H1 (cell line): ENCODE results near the gene LIMS1. TPM values are rescaled to one million over a fixed set of nuclear protein-coding genes. Genes with fewer than 3 reads are reported as not detected.
"Not testable (repeated sequence)": the region's sequence is repeated elsewhere in the genome, so short reads cannot be mapped to it uniquely, and the experiment has no call there.

ENCODE experiments used
- CTCF ChIA-PET: fragments of 300-600 bp; sonication (Branson Sonifier 250); formaldehyde crosslinking; loops from one replicate; lab custom pipeline; 2021; ENCODE audit not compliant: partially characterized antibody; lab: Charles Lee
- POLR2A ChIA-PET: fragments of 300-600 bp; sonication (Branson Sonifier 250); formaldehyde crosslinking; loops from one replicate; lab custom pipeline; 2021; ENCODE audit warnings: inconsistent platforms; ENCODE audit not compliant: partially characterized antibody; lab: Charles Lee
- DNase-seq, 2 experiments: peaks; one replicate each; pipeline versions ENCODE4 v3.0.0 to v3.0.0-alpha.2; 2010 to 2022; ENCODE audit warnings: low spot score in 2 of 2, low read depth in 1 of 2, mixed read lengths in 1 of 2
- FAIRE-seq: peaks from 2 replicates; lab custom pipeline; 2011; peaks lifted over from hg19 to GRCh38; lab: Jason Lieb, UNC
- H2AFZ ChIP-seq: 2 replicates; pipeline ENCODE4 v1.8.1; 2012; ENCODE audit warnings: low read length, inconsistent platforms
- H2AK5ac ChIP-seq: 2 replicates; pipeline ENCODE4 v1.6.1; 2013; ENCODE audit warnings: low read depth, low read length
- H2BK120ac ChIP-seq: replicated peaks from 2 replicates; pipeline ENCODE3; 2013; ENCODE audit warnings: low read depth, low read length, inconsistent platforms
- H2BK12ac ChIP-seq: 2 replicates; pipeline ENCODE4 v1.6.1; 2013; ENCODE audit warnings: low read depth, low read length
- H2BK15ac ChIP-seq: 2 replicates; pipeline ENCODE4 v1.6.1; 2013; ENCODE audit warnings: low read length
- H2BK20ac ChIP-seq: 2 replicates; pipeline ENCODE4 v1.6.1; 2013; ENCODE audit warnings: low read length
- H2BK5ac ChIP-seq: 2 replicates; pipeline ENCODE4 v1.6.1; 2013; ENCODE audit warnings: low read depth, low read length
- H3K14ac ChIP-seq: 2 replicates; pipeline ENCODE4 v1.6.1; 2013; ENCODE audit warnings: inconsistent platforms; ENCODE audit not compliant: insufficient read length
- H3K18ac ChIP-seq: 2 replicates; pipeline ENCODE4 v1.6.1; 2013; ENCODE audit warnings: low read length; ENCODE audit errors: extremely low read depth
- H3K23ac ChIP-seq: 2 replicates; pipeline ENCODE4 v1.6.1; 2013; ENCODE audit warnings: inconsistent platforms; ENCODE audit not compliant: insufficient read length
- H3K23me2 ChIP-seq: 2 replicates; pipeline ENCODE4 v1.6.1; 2013; ENCODE audit warnings: low read depth, low read length
- H3K27ac ChIP-seq: 2 replicates; pipeline ENCODE4 v1.6.1; 2011; ENCODE audit warnings: low read depth, low read length, inconsistent platforms
- H3K27me3 ChIP-seq, 4 experiments: replicated peaks in 1 of 4; 1 replicate in 1 of 4; 2 replicates in 3 of 4; pipeline versions ENCODE4 v1.6.1 to v1.8.1; 2011 to 2013; ENCODE audit warnings: low read length in 3 of 4, mild to moderate bottlenecking in 3 of 4, inconsistent platforms in 2 of 4, mixed read lengths in 2 of 4, moderate library complexity in 1 of 4; ENCODE audit not compliant: control insufficient read depth in 3 of 4, insufficient read depth in 3 of 4; ENCODE audit errors: extremely low read depth in 1 of 4
- H3K36me3 ChIP-seq, 4 experiments: 2 replicates each; pipeline versions ENCODE4 v1.6.1 to v1.8.1; 2011 to 2013; ENCODE audit warnings: mild to moderate bottlenecking in 4 of 4, low read length in 3 of 4, moderate library complexity in 2 of 4, control low read depth in 1 of 4, inconsistent platforms in 1 of 4; ENCODE audit not compliant: insufficient read depth in 4 of 4, control insufficient read depth in 2 of 4
- H3K4ac ChIP-seq: replicated peaks from 2 replicates; pipeline ENCODE3; 2013; ENCODE audit warnings: low read length, low read depth, mixed read lengths, inconsistent platforms; ENCODE audit not compliant: insufficient read length
- H3K4me1 ChIP-seq, 4 experiments: replicated peaks in 1 of 4; 1 replicate in 1 of 4; 2 replicates in 3 of 4; pipeline versions ENCODE4 v1.6.1 to v1.8.1; 2011 to 2013; ENCODE audit warnings: low read length in 3 of 4, inconsistent platforms in 2 of 4, mixed read lengths in 1 of 4; ENCODE audit not compliant: insufficient read depth in 4 of 4, control insufficient read depth in 3 of 4
- H3K4me2 ChIP-seq, 2 experiments: 2 replicates each; pipeline versions ENCODE4 v1.6.1 to v1.8.1; 2011 to 2013; ENCODE audit warnings: low read depth in 2 of 2, low read length in 2 of 2, control low read depth in 1 of 2, inconsistent platforms in 1 of 2, mild to moderate bottlenecking in 1 of 2; ENCODE audit not compliant: insufficient read depth in 1 of 2
- H3K4me3 ChIP-seq, 4 experiments: fragments of 200-600, 300-600 bp in 1 of 4; sonication (generic), shearing (Covaris generic), sonication (Bioruptor Twin) in 1 of 4; 2 replicates each; pipeline versions ENCODE4 v1.5.1 to v1.8.1; 2011 to 2016; ENCODE audit warnings: low read length in 4 of 4, low read depth in 3 of 4, control low read depth in 2 of 4, inconsistent platforms in 2 of 4, mild to moderate bottlenecking in 2 of 4, mixed read lengths in 1 of 4, moderate library complexity in 1 of 4; ENCODE audit not compliant: insufficient read depth in 2 of 4; ENCODE audit errors: extremely low read depth in 1 of 4
- H3K56ac ChIP-seq: replicated peaks from 2 replicates; pipeline ENCODE3; 2013; ENCODE audit warnings: low read depth, mild to moderate bottlenecking, mixed read lengths, low read length, inconsistent platforms; ENCODE audit not compliant: insufficient read length
- H3K79me1 ChIP-seq: 2 replicates; pipeline ENCODE4 v1.6.1; 2013; ENCODE audit warnings: low read depth, low read length, control low read depth
- H3K79me2 ChIP-seq, 2 experiments: 2 replicates each; pipeline versions ENCODE4 v1.6.1 to v1.8.1; 2012 to 2013; ENCODE audit warnings: low read length in 2 of 2, mild to moderate bottlenecking in 2 of 2, inconsistent platforms in 1 of 2; ENCODE audit not compliant: insufficient read depth in 2 of 2, control insufficient read depth in 1 of 2
- H3K9ac ChIP-seq, 4 experiments: replicated peaks in 1 of 4; 1 replicate in 1 of 4; 2 replicates in 3 of 4; pipeline versions ENCODE4 v1.6.1 to v1.8.1; 2011 to 2013; ENCODE audit warnings: low read depth in 3 of 4, low read length in 3 of 4, control low read depth in 2 of 4, mild to moderate bottlenecking in 2 of 4, moderate library complexity in 2 of 4, inconsistent platforms in 1 of 4; ENCODE audit errors: extremely low read depth in 1 of 4
- H3K9me3 ChIP-seq, 2 experiments: 2 replicates each; pipeline versions ENCODE4 v1.6.1 to v1.8.1; 2012 to 2013; ENCODE audit warnings: mild to moderate bottlenecking in 2 of 2, moderate library complexity in 2 of 2, control low read depth in 1 of 2, inconsistent platforms in 1 of 2, low read depth in 1 of 2, low read length in 1 of 2, mixed read lengths in 1 of 2; ENCODE audit not compliant: insufficient read depth in 2 of 2
- H4K20me1 ChIP-seq, 2 experiments: replicated peaks in 1 of 2; 2 replicates each; pipeline versions ENCODE3 to v1.8.1; 2011 to 2013; ENCODE audit warnings: inconsistent platforms in 2 of 2, low read length in 2 of 2, mild to moderate bottlenecking in 1 of 2; ENCODE audit not compliant: insufficient read depth in 2 of 2, control insufficient read depth in 1 of 2
- H4K5ac ChIP-seq: 2 replicates; pipeline ENCODE4 v1.6.1; 2013; ENCODE audit warnings: low read length, low read depth, mixed read lengths, inconsistent platforms; ENCODE audit not compliant: insufficient read length
- H4K8ac ChIP-seq: 2 replicates; pipeline ENCODE4 v1.8.0; 2013; ENCODE audit warnings: mild to moderate bottlenecking, moderate library complexity, low read length, inconsistent platforms; ENCODE audit not compliant: insufficient read depth; ENCODE audit errors: extremely low read depth
- H4K91ac ChIP-seq: replicated peaks from 2 replicates; pipeline ENCODE3; 2013; ENCODE audit warnings: low read length, mixed read lengths, inconsistent platforms; ENCODE audit not compliant: insufficient read length
- WGBS, 2 experiments: shearing (Covaris generic) in 1 of 2; methylation state at CpG; one replicate each; pipeline versions ENCODE4 v1.1.6 to v1.1.7; 2013 to 2015; ENCODE audit warnings: low lambda C conversion rate in 2 of 2, mixed read lengths in 2 of 2, inconsistent platforms in 1 of 2, low coverage in 1 of 2, missing lambda C conversion rate in 1 of 2; ENCODE audit not compliant: insufficient replicate concordance in 2 of 2, insufficient coverage in 1 of 2, insufficient read length in 1 of 2; ENCODE audit errors: extremely low coverage in 1 of 2, missing lambda C conversion rate in 1 of 2; 5-methylcytosine and 5-hydroxymethylcytosine counted together
- polyA plus RNA-seq, 7 experiments: library from polyadenylated mRNA; depleted of rRNA in 3 of 7; stranded (reverse) in 5 of 7; unstranded in 2 of 7; fragments of >200 nt in 5 of 7; fragments of 200-250 nt in 2 of 7; gene quantifications; 1 replicate in 5 of 7; 2 replicates in 1 of 7; 4 replicates in 1 of 7; pipeline versions ENCODE4 v1.2.1 to v1.2.3, GENCODE V29; 2011 to 2013; ENCODE audit warnings: missing spikeins in 2 of 7, mixed read lengths in 2 of 7
- total RNA-seq: library from RNA; stranded (reverse); fragmentation: NEBNext Ultra II Directional; extraction: Animal tissue kit (Norgen Biotek cat#: 25700); gene quantifications from 2 replicates; pipeline ENCODE4 v1.2.1, GENCODE V29; 2021

LIMS1 gene
- total and polyA plus RNA-seq, 2 of the 8 experiments (the other 6 are each of a cell fraction or from before 2014, with no cell fraction given): 24.1 to 36.7 TPM

DNA sequence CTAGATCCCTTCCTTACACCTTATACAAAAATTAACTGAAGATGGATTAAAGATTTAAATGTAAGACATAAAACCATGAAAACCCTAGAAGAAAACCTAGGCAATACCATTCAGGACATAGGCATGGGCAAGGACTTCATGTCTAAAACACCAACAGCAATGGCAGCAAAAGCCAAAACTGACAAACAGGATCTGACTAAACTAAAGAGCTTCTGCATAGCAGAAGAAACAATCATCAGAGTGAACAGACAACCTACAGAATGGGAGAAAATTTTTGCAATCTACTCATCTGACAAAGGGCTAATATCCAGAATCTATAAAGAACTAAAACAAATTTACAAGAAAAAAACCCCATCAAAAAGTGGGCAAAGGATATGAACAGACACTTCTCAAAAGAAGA, 114.5 kb downstream of the LIMS1 start:
- not testable (repeated sequence) for DNase-seq, H2BK120ac ChIP-seq, H3K56ac ChIP-seq, H3K23ac ChIP-seq, FAIRE-seq, H4K8ac ChIP-seq, H3K27me3 ChIP-seq, H3K4ac ChIP-seq, H3K9ac ChIP-seq, H3K9me3 ChIP-seq, H3K79me2 ChIP-seq, H3K4me2 ChIP-seq, H2AK5ac ChIP-seq, H3K4me1 ChIP-seq, H2AFZ ChIP-seq, H3K18ac ChIP-seq, H3K4me3 ChIP-seq, H4K20me1 ChIP-seq, H3K79me1 ChIP-seq, H3K23me2 ChIP-seq, H4K5ac ChIP-seq, H2BK20ac ChIP-seq, H2BK5ac ChIP-seq, H3K36me3 ChIP-seq, H3K14ac ChIP-seq, H4K91ac ChIP-seq, H2BK12ac ChIP-seq, H3K27ac ChIP-seq, H2BK15ac ChIP-seq
- ChIA-PET POLR2A (interaction anchor here (1.9 kb wide), 1 partner anchor 9 kb away, joined by 5 read pairs; no protein-coding TSS in a partner anchor), CTCF (interaction anchor here (3.4 kb wide), 1 partner anchor 12 kb away, joined by 19 read pairs; no protein-coding TSS in a partner anchor)

DNA sequence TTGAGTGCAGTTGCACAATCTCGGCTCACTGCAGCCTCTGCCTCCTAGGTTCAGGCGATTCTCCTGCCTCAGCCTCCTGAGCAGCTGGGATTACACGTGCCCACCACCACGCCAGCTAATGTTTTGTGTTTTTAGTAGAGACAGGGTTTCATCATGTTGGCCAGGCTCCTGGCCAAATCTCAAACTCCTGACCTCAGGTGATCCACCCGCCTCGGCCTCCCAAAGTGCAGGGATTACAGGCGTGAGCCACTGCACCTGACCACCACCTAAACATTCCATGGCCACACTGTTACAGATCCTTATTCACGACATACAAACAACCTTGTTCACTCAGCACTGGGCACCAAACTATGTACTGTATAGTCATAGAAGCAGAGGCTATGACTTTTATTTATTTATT, 116.2 kb downstream of the LIMS1 start:
- CTCF ChIA-PET: interaction anchor here (1.2 kb wide), 1 partner anchor 14 kb away, joined by 3 read pairs; no protein-coding TSS in a partner anchor
- H3K27ac ChIP-seq, H2BK5ac ChIP-seq, H3K4me3 ChIP-seq, H3K9me3 ChIP-seq, H3K4me1 ChIP-seq, H3K23me2 ChIP-seq, H2BK20ac ChIP-seq, H2BK15ac ChIP-seq, DNase-seq, H2BK12ac ChIP-seq, H3K14ac ChIP-seq, H3K79me1 ChIP-seq, H2AK5ac ChIP-seq, POLR2A ChIA-PET, H4K5ac ChIP-seq, H3K27me3 ChIP-seq, H3K56ac ChIP-seq, H3K36me3 ChIP-seq, H3K4me2 ChIP-seq, H2BK120ac ChIP-seq, H3K18ac ChIP-seq, H3K4ac ChIP-seq, H4K20me1 ChIP-seq, H3K23ac ChIP-seq, H3K9ac ChIP-seq, H3K79me2 ChIP-seq, H4K8ac ChIP-seq, H4K91ac ChIP-seq, FAIRE-seq, H2AFZ ChIP-seq: not testable (repeated sequence)
- WGBS, 2 experiments: 95% methylated on average over 8 of the region's 8 CpGs; no CpG with 5 or more reads in 1 of the 2 experiments
